ENCODE results near the gene PDE9A.

PDE9A gene

DNA sequence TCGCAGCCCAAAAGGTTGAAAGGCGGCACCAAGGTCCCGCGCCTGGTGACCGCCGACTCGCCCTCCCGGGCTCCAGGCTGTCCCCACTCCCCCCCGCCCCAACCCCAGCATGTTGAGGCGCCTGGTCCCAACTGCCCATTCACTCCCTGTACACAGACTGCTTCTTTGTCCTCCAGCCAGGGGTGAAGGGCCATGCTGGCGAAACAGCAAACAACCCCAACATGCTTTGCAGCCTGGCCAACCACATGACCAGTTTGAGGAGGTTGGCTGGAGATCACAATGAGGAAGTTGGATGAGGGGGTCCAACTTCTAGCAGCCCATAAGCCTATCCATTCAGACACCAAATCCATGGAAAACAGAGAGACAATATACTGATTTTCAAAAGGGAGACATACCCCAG, 13.5 kb downstream of the PDE9A start:
- POLR2A ChIA-PET, result no interaction called here
- no peak for TF ChIP-seq CTCF (IDR thresholded peaks at IDR 0.05; ENCODE audit: control extremely low read depth, extremely low read depth, low read depth, missing control alignments)
- no peak for DNase-seq (ENCODE audit: extremely low spot score)
- CTCF ChIA-PET, result no interaction called here

DNA sequence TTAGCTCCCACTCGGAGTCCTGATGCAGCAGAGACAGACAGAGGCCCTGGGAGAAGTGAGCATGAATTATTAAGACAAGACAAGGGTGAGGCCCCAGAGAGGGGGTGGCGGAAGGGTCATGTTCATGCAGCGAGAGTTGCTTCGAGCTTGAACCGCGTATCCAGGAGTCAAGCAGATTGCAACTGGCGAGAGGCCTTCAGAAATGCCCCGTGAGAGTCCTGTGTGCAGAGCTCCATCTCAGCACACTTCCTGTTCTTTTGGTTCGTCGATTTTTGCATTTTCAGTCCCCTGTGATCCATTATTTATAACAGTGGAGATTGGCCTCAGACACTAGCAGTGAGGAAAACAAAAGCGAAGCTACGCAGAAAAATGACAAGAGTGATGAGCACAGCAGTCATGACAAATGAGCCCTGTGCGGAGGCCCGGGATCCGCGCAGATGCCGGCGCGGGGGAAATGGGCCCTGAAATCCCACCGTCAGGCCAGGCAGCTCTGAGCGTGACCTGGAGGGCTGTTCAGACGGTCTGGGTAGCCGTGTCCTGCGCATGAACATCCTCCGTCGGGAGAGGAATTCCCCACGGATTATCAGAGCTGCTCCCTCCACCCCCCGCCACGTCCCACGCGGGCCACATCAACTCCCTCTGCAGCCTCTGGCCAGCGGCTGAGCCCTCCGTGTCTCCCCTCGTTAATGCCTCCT, 15.0 kb downstream of the PDE9A start:
- no peak for DNase-seq (ENCODE audit: extremely low spot score)
- no peak for TF ChIP-seq CTCF (IDR thresholded peaks at IDR 0.05; ENCODE audit: control extremely low read depth, extremely low read depth, low read depth, missing control alignments)
- CTCF ChIA-PET, result no interaction called here
- POLR2A ChIA-PET, result no interaction called here

DNA sequence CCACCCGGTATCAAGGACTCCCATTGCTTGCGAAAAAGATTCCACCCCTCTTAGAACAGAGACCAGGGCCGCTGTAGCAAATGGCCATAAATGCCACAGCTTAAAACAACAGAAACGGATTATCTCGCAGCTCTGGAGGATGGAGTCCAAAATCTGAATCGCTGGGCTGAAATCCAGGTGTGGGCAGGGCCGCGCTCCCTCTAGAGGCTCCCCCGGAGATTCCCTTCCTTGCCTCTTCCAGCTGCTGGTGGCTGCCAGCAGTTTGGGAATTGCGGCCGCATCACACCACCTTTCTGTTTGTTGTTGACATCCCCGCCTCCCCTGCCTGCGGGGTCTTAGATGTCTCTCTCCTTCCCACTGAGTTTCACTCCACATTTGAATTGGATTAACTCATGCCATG, 15.6 kb downstream of the PDE9A start:
- POLR2A ChIA-PET, result no interaction called here
- CTCF ChIA-PET, result no interaction called here

GRCh38 chr21:42670058-42670880, 16.8 kb downstream of the PDE9A start:
- ChIA-PET CTCF (no interaction called here), POLR2A (no interaction called here)
- no peak for TF ChIP-seq CTCF (IDR thresholded peaks at IDR 0.05; ENCODE audit: control extremely low read depth, extremely low read depth, low read depth, missing control alignments)
- no peak for DNase-seq (ENCODE audit: extremely low spot score)

More for the DNA sequence above, 15.6 kb downstream of the PDE9A start:
- no peak for DNase-seq (ENCODE audit: extremely low spot score)
- no peak for TF ChIP-seq CTCF (IDR thresholded peaks at IDR 0.05; ENCODE audit: control extremely low read depth, extremely low read depth, low read depth, missing control alignments)

DNA sequence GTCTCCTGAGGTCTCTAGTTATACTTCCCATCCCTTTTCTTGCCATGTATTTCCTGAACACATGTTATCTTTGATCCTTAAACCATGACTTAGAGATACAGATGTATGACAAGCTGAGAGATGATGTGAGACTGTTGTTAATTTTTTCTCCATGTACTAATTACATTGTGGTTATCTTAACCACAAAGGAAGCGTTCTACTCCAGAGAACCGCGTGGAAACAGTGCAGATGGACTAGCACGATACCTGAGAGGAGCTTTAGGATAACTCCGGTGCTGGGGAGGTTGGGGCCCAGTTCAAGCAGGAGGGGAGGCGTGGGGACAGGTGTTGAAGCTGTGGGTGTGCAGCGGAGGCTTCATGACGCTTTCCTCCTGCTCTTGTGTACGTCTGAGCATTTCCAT, 17.5 kb downstream of the PDE9A start:
- DNase-seq (ENCODE audit: extremely low spot score), result no peak
- no peak for TF ChIP-seq CTCF (IDR thresholded peaks at IDR 0.05; ENCODE audit: control extremely low read depth, extremely low read depth, low read depth, missing control alignments)
- ChIA-PET CTCF (no interaction called here), POLR2A (no interaction called here)

DNA sequence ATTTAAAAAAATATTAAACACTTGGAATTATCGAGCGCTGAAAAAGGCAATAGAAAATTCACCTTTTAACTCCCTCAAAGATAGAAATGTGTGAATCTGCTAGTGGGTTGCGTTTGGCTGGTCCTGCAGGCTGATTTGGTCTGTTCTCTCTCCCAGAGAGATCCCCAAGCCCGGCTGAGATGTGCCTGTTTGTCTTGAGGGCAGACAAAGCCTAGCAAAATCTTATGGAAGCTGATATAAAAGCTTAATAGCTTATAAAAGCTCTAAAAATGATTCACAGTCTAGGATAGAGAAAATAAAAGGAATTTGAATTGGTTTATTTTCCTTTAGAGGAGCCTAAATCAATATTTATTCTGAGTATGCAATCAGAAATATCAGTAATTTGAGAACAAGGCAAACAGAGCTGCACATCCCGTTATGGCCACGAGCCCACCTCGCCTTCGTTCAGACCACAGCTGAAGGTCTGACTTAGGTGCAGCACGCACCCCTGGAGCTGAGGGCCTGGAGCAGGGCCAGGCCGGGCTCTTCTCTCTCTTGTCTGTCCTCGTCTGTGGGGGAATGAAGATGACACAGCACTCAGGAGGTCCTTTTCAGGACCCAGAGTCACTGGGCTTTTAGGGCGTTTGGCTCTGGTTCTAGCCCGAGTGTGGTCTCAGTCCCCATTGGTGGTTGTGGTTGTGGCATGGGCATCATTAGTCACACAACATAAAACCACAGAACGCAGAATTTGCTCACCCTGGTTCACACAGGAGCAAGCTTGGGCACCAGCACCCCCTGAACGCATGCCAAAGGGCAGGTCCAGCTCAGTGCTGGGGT, 18.6 kb downstream of the PDE9A start:
- ChIA-PET CTCF (no interaction called here), POLR2A (no interaction called here)
- DNase-seq (ENCODE audit: extremely low spot score), result no peak
- TF ChIP-seq CTCF (IDR thresholded peaks at IDR 0.05; ENCODE audit: control extremely low read depth, extremely low read depth, low read depth, missing control alignments), result no peak
